Putamen (tissue), 1 donor: ENCODE measurements around the gene STAP1.
"Not testable (repeated sequence)": the region's sequence is repeated elsewhere in the genome, so short reads cannot be mapped to it uniquely, and the experiment has no call there.

Experiments
- DNase-seq: peaks from one replicate; pipeline ENCODE4 v3.0.0-alpha.2; 2016; ENCODE audit warnings: low spot score

Gene STAP1, protein sequence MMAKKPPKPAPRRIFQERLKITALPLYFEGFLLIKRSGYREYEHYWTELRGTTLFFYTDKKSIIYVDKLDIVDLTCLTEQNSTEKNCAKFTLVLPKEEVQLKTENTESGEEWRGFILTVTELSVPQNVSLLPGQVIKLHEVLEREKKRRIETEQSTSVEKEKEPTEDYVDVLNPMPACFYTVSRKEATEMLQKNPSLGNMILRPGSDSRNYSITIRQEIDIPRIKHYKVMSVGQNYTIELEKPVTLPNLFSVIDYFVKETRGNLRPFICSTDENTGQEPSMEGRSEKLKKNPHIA

DNA sequence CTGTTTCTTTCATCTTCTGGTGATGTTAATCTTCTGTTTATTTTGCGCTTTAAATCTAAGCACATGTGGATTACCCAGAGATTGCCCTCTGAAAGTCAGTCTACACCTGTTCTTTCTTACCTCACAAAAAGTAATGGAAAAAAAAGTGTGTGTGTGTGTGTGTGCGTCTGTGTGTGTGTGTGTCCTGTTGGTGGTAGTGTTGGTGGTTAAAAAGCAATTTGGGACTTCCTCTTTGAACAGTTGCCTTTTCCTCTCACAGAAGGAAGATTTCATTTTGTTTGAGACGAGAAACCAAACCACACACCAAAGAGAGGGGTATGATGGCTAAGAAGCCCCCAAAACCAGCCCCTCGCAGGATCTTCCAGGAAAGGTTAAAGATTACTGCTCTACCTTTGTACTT lies at the start of gene STAP1:
STAP1 (plus strand) TSS at position 235 of the 400 bp plus-strand sequence; CDS start at position 318, 83 bp downstream.
- no peak for DNase-seq

DNA sequence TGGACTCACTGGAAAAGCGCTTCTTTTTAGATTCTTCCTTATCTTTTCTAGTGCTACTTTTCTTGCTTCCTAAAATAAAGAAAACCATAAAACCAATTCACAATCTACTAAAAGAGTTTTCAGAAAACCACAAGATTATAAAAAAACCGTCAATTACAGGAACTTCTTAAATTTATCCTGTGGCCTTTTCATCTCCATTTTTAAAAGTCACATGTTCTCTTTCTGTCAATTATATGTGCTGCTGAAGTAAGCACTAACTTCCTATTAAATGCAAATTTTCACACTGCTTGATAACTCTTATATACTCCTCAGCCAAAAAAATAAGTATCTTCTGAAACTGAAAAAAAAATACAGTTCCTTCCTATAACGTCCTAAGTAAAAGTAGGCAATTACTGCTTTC lies 46.0 kb upstream of the STAP1 start:
- DNase-seq = no peak

DNA sequence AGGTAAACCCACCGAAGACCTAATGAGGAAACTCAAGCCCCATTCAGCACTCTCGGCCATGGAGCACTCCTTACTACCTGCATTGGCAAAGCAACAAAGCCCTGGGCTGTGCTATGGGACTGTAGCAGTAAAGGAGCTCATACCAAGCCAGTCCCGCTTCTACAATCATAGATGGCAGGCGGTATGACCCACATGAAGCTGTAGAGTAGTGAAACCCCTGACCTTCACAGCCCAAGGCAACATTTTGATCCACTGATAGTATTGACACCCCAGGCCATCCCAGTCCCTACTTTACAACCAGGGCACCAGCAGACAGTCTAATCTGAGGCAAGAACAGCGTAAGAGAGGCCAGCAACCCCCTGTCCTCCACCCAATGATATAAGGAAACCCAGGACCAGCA lies 38.4 kb upstream of the STAP1 start:
- no peak for DNase-seq

DNA sequence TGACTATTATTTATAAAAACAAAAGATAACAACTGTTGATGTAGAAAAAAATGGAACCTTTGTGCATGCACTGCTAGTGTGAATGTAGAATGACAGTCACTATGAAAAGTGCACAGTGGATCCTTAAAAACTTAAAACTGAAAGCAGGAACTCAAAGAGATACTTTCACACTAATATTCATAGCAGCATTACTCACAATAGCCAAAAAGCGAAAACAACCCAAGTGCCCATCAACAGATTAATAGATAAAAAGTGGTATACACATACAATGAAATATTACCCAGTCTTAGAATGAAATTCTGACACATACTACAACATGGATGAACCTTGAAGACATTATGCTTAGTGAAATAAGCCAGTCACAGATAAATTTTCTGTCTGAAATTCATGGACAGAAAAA lies 37.0 kb upstream of the STAP1 start:
- no peak for DNase-seq

DNA sequence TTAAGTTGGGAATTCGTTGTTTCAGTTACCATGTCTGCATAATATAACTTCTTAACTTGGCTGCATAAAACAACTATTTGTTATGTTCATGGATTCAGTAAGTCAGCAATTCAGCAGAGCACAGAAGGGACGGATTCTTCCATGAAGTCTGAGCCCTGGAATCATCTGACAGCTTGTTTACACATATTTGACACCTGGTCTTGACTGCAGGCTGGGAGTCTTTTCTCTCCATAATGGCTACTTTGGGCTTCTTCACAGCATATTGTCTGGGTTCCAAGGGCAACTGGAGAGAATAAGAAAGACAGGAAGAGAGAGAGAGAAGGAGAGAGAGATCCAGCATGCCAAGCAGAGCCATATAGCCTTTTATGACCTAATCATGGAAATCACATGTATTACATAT lies 36.3 kb upstream of the STAP1 start:
- DNase-seq = no peak

DNA sequence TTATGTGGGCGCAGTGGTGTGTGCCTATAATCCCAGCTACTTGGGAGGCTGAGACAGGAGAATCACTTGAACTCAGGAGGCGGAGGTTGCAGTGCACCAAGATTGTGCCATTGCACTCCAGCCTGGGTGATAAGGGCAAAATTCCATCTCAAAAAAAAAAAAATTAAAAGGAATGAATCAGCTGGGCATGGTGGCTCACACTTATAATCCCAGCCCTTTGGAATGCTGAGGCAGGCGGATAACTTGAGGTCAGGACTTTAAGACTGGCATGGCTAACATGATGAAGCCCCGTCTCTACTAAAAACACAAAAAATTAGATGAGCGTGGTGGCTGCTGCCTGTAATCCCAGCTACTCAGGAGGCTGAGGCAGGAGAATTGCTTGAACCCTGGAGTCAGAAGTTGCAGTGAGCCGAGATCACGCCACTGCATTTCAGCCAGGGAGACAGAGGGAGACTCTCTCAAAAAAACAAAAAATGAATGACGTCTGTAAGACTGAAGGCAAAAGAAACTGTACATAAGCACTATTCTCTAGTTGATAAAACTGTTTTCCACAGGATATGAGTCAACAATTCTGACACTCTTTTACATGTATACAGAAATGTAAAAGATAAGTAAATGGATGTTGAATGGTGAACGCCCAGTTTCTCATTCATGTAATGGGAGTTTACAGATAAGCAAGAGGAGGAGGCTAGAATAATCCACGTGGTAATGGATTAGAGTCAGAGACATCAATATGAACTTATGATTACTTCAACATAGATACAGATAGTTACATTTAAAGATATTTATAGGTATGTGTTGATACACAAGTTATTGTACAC lies 35.5 kb upstream of the STAP1 start:
- DNase-seq = no peak

DNA sequence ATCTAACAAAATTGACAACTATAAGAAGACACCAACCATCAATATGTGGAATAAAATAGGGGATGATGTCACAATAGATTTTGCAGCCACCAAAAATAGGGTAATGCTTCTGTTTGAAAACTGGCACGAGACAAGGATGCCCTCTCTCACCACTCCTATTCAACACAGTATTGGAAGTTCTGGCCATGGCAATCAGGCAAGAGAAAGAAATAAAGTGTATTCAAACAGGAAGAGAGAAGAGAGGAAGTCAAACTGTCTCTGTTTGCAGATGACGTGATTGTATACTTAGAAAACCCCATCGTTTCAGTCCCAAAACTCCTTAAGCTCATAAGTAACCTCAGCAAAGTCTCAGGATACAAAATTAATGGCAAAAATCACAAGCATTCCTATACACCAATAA lies 34.4 kb upstream of the STAP1 start:
- DNase-seq = not testable (repeated sequence)

DNA sequence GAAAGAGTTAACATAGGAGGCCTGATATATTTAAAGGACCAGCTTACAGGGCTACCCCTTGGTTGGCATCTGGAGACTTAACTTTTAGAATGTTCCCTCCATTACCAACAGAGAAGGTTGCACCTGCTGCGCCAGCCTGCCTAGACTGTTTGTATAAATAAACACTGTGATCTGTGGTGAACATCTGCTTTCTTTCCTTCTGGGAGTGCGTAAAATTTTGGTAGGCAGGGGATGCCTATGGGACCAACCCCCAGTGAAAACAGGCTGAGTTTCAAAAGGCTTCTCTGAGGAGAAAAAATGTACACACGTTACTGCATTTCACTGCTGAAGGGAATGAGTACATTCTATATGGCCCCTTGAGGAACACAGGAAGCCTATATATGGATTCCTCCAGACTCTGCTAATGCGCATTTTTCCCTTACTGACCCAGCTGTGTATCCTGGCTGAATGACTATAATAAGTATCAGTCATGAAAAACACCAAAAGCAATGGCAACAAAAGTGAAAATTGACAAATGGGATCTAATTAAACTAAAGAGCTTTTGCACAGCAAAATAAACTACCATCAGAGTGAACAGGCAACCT lies 27.1 kb upstream of the STAP1 start:
- DNase-seq = no peak

DNA sequence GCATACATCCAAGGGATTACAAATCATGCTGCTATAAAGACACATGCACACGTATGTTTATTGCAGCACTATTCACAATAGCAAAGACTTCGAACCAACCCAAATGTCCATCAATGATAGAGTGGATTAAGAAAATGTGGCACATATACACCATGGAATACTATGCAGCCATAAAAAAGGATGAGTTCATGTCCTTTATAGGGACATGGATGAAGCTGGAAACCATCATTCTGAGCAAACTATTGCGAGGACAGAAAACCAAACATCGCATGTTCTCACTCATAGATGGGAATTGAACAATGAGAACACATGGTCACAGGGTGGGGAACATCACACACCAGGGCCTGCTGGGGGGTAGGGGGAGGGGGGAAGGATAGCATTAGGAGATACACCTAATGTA lies 26.1 kb upstream of the STAP1 start:
- not testable (repeated sequence) for DNase-seq

DNA sequence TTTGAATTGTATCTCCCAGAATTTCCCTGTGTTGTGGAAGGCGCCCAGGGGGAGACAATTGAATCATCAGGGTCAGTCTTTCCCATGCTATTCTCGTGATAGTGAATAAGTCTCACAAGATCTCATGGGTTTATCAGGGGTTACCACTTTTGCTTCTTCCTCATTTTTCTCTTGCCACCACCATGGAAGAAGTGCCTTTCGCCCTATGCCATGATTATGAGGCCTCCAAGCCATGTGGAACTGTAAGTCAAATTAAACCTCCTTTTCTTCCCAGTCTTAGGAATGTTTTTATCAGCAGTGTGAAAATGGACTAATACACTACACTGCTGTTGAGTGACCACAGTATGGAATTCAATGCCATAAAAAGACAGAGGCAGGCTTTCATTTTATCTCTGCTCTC lies 25.4 kb upstream of the STAP1 start:
- DNase-seq = no peak

DNA sequence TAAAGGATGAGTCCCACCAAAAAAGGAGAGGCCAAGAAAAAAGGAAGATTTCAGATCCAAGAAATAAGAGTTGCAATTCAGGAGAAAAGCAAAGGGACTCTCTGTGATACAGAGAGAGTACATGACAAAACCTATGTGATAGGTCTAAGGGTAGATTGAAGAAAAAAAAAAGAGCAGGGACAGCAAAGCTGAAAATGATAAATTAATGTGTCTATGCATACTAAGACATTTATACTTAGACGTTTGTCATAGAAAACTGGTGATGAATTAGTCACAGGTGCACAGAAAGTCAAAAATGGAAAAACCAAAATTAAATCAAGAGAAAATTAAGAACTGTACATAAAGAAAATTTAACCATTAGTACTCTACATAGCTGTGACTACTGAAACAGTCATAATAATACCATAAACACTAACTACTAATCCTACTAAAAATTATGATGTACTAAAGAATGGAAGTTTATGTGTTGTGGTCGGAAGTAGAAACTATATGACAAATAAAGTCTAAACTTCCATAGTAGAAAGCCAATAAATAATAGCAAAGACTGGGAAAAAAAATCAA lies 23.2 kb upstream of the STAP1 start:
- DNase-seq = no peak

DNA sequence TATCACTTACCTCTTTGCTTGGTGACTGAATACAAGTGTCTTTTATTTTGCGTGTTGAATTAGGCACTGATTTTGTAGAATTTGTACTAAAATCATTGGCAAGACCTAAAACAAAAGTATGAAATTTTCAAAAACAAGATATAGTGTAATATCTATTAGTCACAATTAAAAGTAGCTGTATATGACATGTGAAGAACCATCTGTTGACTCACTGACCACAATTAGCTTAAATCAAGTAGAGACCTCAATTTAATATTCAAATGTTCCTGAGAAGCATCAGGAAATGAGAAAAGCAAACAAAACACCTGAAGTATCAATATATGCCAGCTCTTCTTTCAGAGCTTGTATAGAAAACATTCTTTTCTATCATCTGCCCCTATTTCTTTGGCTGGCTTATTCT lies 18.7 kb upstream of the STAP1 start:
- DNase-seq = no peak

DNA sequence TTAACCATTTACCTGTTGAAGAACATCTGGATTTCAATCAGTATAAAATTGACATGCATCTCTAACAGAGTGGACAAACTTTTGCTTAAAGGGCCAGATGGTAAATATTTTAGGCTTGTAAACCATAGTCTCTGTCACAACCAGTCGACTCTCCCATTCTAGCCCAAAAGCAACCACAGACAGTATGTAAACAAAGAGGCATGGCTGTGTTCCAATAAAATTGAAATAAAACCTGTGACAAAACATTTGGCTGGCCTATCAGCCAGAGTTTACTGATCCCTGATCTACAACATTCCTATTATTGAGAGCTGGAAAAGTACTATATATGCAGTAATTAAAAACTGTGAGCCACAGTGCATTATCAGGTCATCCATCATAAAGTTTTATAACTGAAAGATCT lies 16.5 kb upstream of the STAP1 start:
- DNase-seq = no peak

DNA sequence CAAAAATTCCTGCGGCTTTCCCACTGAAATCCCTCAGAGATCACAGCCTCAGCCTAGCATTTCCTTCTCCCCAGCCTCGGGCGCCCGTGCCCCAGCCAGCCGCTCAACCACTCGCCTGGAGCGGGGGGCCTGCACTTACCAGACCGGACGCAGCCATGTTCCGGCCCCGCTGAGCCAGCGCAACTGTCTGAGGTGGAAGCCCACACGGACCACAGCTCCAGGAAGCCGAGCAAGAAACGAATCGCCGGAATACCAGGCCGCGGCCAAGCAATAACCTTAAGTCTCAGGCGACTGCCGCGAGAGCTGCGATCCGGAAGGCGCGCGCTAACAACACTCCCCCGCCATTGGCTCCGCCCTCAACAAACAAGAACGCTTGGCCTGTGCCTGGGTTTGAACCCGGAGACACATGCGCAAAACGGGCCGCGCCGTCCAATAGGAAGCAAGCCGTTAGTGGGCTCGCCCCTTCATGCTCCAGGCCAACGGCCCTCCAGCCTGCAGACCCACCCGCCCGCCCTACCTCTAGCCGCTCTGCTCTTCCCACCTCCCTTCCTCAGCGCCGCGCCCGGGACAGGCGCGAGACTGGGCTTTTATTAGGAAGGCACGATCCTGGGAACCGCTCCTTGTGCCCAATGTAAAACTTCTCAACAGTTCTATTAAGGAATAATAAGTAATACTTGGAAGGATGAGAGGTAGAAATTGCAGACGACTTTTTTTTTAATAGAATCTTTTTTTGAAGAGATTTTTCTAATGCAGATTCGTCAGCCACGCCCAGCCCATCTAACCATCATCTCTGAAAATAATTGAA lies 13.1 kb upstream of the STAP1 start, which contains the start of gene CENPC:
CENPC (minus strand) TSS at position 305 of the 805 bp plus-strand sequence; CDS start at position 157, 148 bp downstream.
- peak; percentile 97 for DNase-seq

DNA sequence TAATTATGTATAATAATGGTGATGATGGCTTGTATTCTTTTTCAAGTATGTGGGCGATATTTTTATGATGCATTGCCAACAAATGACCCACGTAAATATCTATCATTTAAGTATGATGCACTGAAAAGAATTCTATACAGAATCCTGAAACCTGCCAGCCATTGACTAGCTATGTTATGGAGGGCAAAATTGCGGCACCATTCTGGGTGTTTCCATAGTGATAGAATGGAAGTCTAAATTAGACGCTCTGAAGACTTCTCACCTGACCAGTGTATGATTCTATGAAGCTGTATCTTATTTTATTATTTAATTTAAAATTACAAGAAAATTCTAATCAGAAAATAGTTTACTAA lies 12.5 kb upstream of the STAP1 start:
- DNase-seq = no peak

DNA sequence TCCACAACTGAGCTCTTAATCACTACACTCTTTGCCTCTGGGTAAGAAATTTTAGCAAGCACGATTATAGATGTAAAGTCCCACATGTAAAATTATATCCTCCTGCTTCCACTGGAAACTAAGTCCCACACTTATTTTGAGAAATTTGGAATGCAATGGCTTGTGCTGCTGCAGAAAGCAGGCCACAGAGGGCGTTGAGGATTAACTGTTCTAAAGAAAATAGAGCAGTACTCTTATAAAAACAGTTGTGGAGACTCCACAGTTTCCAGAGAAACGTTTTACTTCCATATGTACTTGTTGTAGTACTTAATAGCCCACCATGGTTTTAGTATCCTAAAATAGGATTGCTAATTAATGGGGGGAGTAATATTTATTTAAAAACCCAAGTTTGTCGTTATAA lies 11.6 kb upstream of the STAP1 start:
- peak; percentile 18 for DNase-seq

DNA sequence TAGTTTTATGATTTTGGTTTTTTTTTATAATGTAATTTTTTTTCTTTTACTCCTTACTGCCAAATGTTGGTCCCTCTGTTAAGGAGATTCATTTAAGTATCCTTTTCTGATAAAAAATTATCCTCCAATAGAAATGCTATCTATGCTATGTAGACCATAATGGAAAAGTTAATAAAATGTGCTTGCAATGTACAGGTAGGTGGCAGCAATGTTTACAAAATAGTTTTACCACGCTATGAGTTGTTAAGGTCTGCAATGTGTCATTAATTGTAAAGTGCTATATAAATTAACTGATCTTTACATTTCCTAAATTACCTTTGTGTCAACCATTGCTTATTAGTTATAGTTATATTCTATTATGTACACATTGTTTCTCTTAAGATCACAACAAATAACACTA lies 9.4 kb upstream of the STAP1 start:
- DNase-seq = no peak

DNA sequence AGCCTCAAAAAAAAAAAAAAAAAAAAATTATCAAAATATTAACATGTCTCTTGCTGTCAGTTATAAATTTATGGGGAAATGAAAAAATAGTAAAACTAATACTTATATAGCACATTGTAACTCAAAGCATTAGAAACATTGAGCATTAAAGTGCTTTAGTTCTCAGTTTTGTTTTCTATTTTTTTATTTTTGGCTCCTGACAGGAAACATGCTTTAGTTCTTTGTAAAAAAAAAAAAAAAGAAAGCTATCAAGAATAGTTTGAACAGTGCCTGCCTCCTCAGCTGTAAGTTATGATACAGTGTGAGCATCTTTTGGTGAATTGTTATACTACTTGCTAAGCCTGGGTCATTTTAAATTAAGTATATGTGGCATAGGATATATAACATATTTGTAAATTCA lies 8.1 kb upstream of the STAP1 start:
- no peak for DNase-seq

DNA sequence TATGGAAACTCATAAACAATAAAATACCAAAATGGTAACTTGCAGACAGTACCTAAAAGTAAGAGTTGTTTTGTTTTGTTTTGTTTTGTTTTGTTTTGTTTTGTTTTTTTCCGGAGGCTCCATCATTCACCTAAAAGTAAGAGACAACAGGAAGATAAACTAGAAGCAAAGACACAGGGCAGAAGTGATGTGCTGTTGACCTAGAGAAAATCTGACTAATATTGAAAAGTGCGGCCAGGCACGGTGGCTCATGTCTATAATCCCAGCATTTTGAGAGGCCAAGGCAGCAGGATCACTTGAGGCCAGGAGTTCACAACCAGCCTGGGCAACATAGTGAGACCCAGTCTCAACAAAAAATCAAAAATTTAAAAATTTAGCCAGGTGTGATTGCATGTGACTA lies 7.7 kb upstream of the STAP1 start:
- no peak for DNase-seq

DNA sequence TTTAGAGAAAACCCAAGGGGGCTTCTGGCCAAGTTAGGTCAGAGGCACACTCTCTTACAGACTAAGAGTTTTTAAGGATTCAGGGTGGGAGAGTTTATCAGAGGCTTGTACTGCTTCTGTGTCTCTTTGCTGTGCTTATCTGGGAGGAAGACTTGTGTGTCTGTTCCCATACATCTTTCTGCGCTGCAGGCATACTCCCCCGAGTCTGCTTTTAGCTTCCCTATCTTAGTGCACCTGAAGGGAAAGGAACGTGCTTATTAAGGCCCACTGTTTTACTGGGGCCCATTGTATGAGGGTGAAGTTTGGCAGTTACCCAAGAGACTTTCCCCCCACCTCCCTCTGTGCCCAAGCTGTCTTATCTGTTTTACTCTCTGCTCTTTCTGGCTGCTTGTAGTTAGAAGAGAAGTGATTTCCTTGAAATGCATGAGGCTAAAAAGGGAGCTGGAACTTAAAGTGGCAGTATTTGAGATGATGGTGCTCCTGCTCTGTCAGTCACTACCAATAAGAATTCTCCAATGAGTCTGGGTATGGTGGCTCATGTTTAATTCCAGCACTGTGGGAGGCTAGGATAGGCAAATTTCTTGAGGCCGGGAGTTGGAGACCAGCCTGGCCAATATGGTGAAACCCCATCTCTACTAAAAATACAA lies 6.3 kb upstream of the STAP1 start:
- DNase-seq = not testable (repeated sequence)

DNA sequence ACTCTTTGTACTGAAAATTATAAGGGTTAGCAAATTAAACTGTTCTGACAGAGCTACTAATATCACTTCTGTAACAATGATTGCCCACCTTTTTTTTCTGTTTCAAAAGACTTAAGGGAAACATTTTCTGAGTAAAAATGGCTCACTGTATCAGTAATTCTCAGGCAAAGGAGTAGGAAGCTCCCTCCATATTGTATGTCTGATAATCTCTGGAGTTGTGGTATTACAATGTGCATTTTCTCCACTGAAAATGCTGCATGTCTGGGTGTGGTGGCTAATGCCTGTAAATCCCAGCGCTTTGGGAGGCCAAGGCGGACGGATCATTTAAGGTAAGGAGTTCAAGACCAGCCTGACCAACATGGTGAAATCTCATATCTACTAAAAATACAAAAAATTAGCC lies 4.4 kb upstream of the STAP1 start:
- no peak for DNase-seq

DNA sequence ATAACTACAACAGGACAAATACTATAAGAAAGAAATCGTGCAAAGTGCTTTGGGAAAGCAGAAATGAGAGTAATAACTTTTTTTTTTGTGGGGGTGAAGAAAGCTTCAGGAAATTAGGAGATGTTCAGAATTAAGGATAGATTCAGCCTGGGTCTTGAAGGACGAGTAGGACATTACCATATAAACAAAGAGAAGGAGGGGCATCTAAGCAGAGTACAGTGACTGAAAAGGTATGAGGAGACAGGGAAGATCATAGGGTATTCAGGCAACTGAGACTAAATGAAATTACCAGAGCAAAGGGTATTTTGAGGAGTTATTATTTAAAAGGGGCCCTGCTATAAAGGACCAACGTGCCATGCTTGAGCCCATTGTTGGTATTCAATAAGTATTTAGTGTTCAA lies 3.1 kb upstream of the STAP1 start:
- no peak for DNase-seq
